UCSD-AML1 (cell line): ENCODE results near the gene MAU2.

ENCODE experiments used
- DNase-seq: peaks from one replicate; lab custom pipeline; 2025; ENCODE audit not compliant: unreplicated experiment; lab: John Stamatoyannopoulos, UW

Gene MAU2, protein sequence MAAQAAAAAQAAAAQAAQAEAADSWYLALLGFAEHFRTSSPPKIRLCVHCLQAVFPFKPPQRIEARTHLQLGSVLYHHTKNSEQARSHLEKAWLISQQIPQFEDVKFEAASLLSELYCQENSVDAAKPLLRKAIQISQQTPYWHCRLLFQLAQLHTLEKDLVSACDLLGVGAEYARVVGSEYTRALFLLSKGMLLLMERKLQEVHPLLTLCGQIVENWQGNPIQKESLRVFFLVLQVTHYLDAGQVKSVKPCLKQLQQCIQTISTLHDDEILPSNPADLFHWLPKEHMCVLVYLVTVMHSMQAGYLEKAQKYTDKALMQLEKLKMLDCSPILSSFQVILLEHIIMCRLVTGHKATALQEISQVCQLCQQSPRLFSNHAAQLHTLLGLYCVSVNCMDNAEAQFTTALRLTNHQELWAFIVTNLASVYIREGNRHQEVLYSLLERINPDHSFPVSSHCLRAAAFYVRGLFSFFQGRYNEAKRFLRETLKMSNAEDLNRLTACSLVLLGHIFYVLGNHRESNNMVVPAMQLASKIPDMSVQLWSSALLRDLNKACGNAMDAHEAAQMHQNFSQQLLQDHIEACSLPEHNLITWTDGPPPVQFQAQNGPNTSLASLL

DNA sequence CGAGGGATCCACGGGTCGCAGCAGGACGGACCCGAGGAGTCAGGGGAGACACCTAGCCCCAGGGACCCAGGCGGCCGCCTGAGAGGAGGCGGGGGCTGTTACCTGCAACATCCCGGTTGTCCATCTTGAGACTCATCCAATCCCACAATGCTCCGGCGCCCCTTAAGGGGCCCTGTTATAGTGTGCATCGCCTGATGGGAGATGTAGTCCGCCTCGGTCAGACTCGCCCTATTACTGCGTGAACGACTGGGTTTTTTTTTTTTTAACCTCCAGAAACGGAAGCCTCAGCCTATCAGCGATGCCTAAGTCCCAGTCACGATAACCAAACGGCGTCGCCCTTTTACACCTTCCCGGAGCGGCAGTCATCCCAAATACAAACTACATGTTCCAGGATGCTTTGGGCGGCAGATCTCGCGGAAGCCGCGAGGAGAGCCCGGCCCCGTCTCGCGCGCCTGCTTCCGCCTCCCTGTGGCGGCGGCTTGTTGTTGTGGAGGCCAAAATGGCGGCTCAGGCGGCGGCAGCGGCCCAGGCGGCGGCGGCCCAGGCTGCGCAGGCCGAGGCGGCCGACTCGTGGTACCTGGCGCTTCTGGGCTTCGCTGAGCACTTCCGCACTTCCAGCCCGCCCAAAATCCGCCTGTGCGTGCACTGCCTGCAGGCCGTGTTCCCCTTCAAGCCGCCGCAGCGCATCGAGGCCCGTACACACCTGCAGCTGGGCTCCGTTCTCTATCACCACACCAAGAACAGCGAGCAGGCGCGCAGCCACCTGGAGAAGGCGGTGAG is at the start of gene MAU2, which contains the start of gene SUGP1:
Gene MAU2, plus strand, starts transcription at position 469 of the 780 bp plus-strand sequence. Its CDS starts 31 bp downstream, at position 500.
Gene SUGP1, minus strand, starts transcription at position 149 of the 780 bp plus-strand sequence. Its CDS starts 13 bp downstream, at position 136.
- peak; percentile 91 for DNase-seq

DNA sequence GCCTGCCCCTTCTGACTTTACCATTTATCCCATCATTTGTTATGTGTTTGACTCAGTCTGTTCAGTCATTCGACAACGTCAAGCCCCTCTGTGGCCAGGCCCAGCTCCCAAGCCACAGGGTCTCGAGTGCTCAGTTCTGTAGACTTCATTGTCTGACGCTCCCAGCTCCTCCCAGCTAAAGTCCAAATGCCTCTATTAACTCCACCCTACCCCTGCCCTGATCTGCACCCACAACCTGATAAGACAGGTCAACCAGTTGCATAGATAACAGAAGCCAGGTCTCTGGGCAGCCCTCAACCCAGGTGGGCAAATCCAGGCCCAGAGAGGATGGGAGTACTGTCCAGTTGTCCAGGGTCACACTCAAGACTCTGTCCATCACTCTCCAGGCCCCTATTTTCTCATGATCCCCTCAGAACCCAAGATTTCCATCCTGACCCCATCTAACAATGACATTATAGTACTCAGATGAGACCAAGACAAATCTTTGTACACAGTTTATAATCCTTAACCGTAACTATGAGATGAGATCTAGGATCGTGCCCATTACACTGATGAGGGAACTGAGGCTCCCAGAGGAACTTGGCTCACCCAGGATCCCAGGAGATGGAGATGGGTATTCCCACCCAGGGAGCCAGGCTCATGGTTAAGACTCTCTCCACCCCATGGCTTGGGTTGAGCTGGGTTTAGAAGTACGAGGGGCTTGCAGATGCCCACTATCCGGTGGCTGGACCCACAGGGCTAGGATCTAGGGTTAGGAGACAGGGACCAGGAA is 48.6 kb upstream of the MAU2 start:
- no peak for DNase-seq

DNA sequence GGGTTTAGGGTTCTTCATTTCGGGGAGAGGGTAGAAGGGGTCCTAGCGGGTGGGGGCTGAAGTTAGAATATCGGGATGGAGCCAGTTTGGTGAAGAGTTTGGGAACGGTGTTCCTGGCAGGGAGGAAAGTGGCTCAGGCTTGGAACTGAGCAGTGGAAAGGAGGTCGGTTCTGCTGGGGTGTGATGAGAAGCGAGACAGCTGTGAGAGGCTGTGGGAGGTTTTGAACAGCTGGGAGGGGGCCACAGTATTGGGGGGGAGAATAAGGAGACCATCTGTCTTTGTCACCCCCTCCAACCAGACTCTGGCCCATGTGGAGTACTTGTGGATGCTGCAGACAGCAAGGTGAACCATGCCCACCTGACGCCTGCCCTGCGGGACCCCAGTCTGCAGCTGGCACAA is 46.5 kb upstream of the MAU2 start:
- no peak for DNase-seq

DNA sequence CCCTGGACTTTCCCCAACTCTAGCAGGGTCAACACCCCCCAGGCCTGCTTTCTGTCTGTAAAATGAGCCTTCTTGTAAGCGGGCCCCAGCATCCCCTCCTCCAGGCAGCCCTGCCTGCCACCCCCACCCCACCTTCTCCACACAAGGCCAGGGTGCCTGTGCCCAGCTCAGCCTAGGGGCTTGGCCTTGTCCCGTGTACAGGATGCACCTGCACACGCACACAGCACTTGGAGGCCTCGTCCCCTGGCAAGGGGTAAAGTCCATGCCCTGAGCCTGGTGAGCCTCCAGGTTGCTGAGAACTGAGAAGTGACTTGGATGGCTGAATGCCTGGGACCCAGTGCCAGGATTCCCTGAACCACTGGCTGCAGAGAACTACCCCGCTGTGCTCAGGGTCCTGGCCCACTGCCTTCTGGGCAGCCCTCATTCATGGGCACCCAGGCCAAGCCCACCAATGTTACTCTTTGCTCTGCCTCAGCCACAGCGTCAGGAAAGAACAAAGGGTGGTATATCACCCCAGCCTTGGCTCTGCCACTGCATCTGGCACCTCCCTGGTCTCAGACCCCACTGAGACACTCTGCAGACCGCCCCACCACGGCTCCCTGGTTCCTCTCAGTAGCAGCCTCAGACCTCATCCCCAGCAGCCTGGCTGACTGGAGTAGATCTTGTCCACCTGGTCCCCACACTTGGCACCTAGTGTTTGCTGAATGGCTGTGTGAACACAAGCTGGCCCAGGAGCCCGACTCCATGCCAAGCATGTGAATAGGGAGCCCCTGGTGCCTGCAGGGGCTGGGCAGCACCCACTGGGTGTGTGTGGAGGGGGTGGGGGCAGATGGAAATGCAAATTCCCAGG is 45.7 kb upstream of the MAU2 start:
- no peak for DNase-seq

DNA sequence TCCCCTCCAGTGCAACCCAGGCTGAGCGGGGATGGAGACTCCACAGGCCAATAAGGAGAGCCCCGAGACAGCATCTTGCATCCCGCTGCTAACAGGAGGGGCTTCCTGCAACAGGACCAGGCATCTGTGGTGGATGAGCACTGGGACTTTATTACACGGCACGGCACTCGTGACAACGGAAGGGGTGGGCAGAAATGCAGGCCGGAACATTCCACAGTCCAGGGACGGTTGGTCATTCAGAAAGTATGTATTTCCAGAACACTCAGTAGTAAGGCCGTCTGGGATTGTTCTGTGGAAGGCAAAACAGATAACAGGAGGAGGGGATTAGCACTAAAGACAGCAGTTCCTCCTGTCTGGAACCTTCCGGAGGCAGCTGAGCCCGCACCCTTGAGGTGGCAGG is 44.2 kb upstream of the MAU2 start:
- no peak for DNase-seq

DNA sequence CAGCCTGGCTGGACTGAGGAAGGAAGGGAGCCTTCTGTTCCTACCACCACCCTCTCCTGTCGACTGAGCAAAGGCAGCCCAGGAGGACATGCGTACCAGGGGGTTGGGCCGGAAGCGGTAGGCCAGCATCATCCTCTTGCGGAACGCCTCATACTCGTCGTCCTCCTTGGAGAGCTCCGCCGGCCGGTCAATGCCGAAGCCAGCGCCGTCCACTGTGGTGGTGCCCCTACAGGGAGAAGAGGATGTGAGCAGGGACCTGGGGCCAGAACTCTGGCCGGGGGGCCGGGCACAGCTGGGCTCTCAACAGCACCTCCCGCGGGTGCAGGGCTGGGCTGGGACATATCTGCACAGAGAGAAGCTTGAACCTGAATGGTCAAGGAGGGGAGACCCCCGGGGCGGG is 43.8 kb upstream of the MAU2 start:
- no peak for DNase-seq

DNA sequence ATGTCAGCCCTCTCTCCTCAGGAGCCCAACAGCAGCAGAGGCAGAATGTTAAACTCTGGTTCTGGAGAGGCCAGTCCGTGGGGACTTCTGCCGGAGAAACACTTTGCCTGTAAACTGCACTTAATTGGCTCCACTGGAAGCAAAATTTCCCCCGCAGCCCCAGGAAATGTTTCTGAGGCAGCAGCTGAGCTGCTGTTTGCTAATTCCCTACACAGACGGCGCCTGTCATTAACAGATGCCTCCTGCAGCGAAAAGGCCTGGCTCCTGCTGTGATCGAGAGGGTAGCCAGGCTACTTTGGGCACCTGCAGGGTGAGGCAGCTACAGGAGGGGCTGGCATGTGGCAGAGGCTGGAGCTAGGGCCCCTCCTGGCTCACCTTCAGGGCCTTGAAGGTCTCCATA is 42.3 kb upstream of the MAU2 start:
- DNase-seq = no peak

DNA sequence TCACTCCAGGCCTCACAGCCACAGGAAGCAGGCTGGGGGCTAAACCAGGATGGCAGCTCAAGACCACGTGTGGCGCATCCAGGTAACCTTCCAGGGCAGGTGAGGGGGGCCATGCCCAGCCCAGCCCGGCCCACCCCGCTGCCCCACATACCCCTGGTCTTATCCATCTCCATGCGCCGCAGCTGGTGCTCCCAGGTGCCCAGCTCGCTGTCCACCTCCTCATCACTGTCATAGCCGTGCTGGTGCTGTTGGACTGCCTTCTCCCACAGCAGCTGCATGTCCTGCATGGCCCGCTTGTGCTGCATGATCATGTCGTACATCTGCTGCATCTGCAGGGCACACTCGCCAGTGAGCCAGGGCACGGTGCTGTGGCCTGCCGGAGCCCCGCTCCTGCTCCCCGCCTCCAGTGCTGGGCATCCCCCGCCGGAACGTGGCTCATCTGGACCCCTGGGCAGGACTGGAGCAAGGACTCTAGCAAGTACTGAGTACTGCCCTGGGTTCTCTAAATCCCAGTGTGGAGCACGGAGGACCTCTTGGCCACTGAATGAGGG is 41.5 kb upstream of the MAU2 start:
- DNase-seq = no peak

DNA sequence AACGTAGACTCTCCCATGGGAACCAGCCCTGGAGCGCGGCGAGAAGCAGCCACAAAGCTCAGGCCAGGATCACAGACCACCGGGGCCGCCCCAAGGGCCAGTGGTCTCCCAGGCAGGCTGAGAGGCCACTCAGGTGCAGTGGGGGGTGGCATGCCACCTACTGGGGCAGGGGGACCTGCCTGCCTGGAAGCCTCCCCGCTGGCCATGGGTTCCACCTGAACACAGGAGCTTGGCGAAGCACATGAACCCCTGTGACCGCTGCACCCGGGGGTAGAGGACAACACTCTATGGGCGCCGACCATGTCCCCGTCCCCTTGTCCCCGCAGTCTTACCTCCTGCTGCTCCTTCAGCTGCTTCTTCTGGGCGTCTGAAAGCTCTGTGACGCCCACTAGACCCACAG is 40.8 kb upstream of the MAU2 start:
- no peak for DNase-seq

DNA sequence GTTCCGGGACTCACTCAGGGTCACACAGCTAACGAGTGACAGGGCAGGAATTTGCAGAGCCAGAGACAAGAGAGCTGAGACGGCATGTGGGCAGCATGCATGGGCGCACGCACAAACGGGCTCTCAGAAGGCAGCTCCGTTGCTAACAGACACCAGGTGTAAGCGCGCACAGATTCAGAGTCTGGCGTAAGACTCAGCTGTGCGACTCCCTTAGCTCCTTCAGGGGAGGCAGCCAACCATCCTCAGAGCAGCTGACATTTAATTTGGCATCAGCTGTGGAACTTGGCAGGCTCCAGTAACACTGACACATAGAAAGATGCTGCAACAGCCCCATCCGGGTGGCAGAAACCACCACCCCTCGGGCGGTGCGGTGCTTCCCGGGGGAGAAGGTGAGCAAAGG is 40.1 kb upstream of the MAU2 start:
- no peak for DNase-seq

DNA sequence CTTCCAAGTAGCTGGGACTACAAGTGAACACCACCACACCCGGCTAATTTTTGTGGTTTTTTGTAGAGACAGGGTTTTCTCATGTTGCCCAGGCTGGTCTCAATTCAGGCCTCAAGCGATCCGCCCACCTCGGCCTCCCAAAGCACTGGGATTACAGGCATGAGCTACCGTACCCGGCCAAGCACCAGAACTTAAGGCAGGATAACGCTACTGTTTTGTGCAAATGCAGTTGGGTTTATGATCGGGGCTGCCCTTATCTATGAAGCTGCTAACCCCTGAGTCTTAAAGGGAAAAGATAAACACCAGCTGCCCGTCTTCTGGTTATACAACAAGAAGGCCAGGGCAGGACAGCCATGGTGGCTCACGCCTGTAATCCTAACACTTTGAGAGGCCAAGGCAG is 34.9 kb upstream of the MAU2 start:
- DNase-seq = no peak

DNA sequence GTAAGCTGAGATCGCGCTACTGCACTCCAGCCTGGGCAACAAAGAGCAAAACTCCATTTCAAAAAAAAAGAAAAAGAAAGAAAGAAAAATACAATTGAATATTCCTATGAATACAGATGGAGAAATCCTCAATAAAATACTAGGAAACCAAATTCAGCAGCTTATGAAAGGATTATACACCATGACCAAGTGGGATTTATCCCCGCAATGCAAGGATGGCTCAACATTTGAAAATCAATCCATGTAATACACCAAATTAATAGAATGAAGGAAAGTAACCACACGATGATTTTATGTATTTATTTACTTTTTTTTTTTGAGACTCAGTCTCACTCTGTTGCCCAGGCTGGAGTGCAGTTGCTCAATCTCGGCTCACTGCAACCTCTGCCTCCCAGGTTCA is 28.0 kb upstream of the MAU2 start:
- DNase-seq = no peak

DNA sequence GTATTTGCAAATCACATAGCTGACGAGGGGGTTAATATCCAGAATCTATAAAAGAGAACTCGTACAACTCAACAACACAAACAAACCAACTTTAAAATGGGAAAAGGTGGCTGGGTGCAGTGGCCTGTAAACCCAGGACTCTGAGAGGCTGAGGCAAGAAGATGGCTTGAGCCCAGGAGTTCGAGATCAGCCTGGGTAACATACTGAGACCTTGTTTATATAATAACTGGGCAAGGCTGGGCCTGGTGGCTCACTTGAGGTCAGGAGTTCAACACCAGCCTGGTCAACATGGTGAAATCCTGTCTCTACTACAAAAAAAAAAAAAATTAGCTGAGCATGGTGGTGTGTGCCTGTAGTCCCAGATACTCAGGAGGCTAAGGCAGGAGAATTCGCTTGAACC is 25.7 kb upstream of the MAU2 start:
- no peak for DNase-seq

DNA sequence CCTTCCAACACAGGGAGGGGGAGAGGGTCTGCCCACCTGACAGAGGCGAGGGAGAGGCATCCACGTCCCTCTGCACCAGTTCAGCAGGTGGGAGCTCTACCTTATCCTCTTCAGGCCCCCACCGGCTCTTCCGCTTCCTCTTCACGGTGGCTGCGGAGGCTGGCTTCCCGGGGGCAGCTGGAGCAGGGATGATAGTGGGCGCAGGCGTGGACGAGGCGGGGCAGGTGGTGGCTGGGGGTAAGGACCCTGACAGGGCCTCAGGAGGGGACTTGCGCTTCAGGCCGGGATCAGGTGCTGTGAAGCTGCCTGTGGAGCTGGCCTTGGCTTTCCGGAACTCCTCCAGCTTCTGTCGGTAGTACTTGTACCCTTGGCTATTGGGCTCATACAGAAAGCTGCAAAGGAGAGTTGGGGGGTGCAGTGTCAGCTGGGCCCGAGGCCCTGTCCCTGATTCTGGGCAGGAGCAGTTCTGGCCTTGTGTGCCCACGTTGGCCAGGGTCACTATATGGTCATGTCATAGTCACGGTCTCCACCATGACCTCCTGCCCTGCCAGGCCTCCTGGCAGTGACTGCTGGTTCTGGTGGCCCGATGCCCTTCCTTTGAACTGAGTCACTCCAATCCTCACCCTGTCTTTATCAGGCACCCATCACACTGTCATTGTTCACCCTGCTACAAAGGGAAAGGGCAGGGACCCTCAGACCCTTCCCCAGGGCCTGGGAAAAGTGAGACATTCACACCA is 23.5 kb upstream of the MAU2 start:
- DNase-seq = no peak

DNA sequence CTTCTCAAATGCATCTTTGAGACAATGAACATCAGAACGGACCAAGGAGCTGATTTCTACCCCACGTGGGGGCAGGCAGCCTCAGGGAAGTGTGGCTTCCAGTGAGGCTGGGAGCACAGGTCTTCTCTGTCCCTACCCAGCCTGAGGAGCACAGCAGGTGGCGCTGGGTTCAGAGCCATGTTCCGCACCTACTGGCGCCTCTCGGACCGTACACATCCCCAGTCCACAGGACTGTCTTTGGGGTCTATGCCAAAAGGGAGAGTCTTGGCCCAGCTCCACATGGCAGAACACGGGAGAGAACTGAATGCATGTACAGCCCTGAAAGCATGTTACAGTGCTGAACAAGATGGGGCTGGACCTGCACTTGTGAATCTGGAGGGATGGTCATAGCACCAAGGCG is 22.9 kb upstream of the MAU2 start:
- DNase-seq = no peak

DNA sequence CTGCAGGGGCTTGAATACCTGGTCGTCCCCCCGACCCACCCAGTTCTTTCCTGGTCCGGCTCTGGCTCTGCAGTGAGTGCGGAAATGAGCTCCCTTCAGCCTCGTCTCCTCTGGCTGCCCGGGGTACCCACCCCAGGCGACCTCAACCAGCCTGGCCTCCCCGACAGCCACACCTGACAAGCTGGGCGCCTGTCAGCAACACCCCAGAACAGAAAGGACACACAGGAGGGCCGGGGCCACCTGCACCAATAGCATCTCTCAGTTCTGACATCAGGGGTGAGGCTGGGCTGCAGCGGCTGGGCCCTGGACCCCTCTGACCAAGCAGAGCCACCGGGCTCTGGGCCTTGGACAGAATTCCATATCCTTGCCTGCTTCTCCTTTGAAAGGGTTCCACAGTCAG is 20.0 kb upstream of the MAU2 start:
- DNase-seq = no peak

DNA sequence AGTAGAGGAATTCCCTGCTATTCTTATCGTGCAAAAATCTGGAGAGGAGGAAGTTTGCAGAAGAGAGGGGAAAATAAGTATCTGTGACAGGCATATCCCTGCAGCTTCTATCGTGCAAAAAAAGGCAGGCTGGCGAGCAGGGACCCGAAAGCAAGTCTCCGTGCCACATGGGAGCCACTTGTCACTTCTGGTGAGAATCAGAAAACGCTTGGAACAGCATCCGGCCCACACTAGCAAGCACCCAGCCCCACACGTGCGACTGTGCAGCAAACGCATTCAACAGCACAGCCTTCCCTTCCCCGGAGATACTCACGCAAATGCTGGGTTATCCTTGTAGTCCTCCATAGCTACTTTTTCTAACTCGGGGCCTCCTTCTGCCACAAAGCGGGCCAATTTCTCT is 17.2 kb upstream of the MAU2 start:
- DNase-seq = no peak

DNA sequence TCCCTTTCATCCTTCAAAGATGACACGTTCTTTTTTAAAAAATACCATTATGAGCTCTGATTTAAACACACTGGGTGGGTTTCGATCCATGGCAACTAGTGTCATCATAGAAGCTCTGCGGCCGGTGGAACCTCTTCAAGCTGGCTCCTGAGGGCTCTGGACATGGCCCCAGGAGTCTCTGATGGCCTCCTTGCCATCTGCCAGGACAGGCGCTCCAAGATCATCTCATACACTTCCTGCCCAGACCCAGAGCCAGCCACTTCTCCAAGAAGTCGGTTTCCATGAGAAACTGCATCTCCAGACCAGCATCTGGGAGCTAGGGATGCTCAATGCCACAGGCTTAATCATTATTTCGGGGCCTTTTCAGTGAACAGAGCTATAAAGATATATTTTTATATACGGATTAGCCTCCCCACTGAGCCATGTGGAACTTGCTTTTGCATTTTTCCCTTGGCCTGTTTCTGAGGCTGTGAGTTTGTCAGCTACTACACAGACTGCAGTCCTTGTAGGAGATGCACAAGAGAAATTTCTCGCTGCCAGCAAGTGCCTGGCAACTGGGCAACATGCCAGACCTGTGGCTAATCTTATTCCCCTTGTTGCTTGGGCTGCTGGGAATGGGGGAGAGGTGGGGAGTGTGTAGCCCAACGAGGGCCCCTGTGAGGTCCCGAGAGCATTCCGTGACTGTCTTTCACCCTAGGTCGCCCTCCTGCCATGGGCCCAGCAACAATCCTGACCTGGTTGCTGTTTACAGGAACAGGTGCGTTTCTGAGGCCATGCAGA is 16.3 kb upstream of the MAU2 start:
- no peak for DNase-seq
